GM18519 (cell line): ENCODE results near the gene PCDHA13.
"Not testable (repeated sequence)": the region's sequence is repeated elsewhere in the genome, so short reads cannot be mapped to it uniquely, and the experiment has no call there.

Source experiments
- ATAC-seq: cut with Tn5 transposase; IDR thresholded peaks from one replicate; pipeline ENCODE4 v1.9.1; 2021; ENCODE audit warnings: mild to moderate bottlenecking, moderate library complexity; ENCODE audit not compliant: unreplicated experiment, low FRiP score

The PCDHA13 gene

GRCh38 chr5:140869555-140869886 is 12.4 kb upstream of the PCDHA13 start:
- no peak for ATAC-seq

- no peak for ATAC-seq
Measured at GRCh38 chr5:140870221-140871201, 11.4 kb upstream of the PCDHA13 start.

GRCh38 chr5:140875085-140876065 is 6.5 kb upstream of the PCDHA13 start, which contains the start of gene PCDHA12:
Gene PCDHA12 (plus strand): TSS chr5:140875308. CDS start chr5:140875473, 165 bp downstream.
- ATAC-seq = no peak

- ATAC-seq = not testable (repeated sequence)
Measured at GRCh38 chr5:140876541-140877261, 5.2 kb upstream of the PCDHA13 start.

GRCh38 chr5:140877262-140877581 is 4.7 kb upstream of the PCDHA13 start:
- no peak for ATAC-seq

GRCh38 chr5:140882591-140882899 is 621 bp downstream of the PCDHA13 start:
- no peak for ATAC-seq

GRCh38 chr5:140883373-140883772 is 1.4 kb downstream of the PCDHA13 start:
- ATAC-seq = no peak

GRCh38 chr5:140883927-140884697 is 2.2 kb downstream of the PCDHA13 start:
- ATAC-seq = no peak

- ATAC-seq = no peak
Measured at GRCh38 chr5:140916325-140916724, 34.4 kb downstream of the PCDHA13 start.

GRCh38 chr5:140923601-140924000 is 41.7 kb downstream of the PCDHA13 start:
- no peak for ATAC-seq

GRCh38 chr5:140925806-140926442 is 44.0 kb downstream of the PCDHA13 start, which contains the start of gene PCDHAC1:
Gene PCDHAC1 (plus strand): TSS chr5:140926299. CDS start chr5:140926893, 594 bp downstream.
- no peak for ATAC-seq

- ATAC-seq = no peak
Measured at GRCh38 chr5:140926443-140927227, 44.7 kb downstream of the PCDHA13 start.

- no peak for ATAC-seq
Measured at GRCh38 chr5:140927228-140927573, 45.3 kb downstream of the PCDHA13 start.
